ENCODE results near the gene BICC1.

BICC1 gene

DNA sequence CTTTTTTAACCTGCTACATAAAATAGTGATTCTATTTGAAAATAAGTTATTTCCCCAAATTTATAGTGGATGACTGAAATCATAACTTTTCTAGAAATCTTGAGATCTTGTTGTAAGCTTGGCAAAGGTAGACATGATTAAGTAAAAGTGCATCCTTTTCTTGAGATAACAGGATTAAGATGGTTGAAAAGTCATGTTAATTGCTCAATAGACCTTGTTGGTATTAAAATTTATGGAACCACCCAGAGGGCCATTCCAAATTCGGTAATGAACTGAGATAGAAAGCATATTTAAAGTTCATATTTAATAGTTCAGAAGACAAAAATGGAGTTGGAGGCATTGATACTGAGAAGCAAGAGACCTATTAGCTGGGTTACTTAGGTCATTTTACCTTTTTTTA, 139.1 kb downstream of the BICC1 start:
- DNase-seq = no peak

DNA sequence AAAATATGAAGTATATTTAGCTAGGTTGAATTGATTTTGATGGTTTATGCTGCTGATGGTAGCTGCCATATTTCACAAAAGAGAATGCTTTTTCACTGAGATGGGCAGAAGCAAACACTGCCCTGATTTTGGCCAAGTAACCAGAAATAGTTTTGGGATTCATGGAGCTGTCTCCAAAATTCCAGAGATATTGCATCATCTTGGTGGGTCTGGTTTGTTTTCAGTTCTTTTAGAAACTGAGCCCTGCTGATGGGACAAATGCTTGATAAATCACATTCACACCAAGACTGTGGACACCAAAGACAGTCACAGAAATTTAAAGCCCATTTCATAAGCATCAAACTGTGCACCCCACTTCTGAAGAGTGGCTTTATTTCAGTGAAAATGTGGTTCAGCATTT, 140.5 kb downstream of the BICC1 start:
- no peak for DNase-seq

DNA sequence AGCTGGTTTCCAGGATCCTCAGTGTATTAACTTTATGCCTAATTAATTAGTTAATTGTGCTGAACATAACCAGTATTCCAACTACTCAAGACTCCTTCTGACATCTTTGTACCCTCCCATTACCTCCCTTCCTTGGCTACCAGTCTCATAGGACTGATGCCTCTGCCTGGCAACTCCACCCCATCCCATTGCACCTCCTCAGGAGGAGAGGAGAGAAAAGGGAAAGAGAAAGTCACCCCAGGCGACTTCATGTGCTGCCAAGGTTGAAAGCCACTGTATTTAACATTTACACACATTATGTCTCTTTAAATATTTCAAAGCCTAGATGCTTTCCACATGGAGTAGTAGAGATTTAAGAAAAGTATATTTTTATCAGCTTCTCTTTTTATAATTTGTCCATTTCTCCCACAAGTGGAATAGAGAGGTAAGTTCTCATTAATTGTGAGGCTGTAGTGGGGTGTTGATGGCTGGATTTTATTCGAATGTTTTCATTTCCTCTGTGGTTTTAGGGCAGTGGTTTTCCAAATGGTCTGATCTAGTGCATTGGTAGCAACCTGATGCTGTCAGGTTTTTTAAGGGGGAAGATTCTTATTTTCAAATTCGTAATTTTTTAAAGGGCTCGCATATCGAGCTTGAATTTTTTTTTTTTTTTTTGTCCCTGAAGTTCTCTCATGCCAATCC, 148.0 kb downstream of the BICC1 start:
- DNase-seq = no peak

DNA sequence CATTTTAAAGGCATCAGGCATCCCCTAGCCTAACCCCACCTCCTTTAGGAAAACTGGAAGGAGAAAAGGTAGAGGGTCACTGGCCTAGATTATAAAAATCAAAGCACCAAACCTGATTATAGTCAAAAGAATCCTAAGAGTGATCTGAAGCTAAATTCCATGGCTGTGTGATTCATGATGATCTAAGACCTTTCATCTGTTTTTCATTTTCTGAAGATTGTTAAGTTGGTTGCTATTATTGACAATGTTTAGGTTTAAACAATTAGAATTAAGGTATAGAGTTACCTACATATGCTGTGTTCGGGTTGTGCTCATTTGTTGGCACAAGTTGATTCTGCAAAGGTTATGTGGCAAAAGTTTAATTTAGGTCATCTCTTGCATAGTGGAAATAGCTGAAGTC, 148.7 kb downstream of the BICC1 start:
- no peak for DNase-seq

DNA sequence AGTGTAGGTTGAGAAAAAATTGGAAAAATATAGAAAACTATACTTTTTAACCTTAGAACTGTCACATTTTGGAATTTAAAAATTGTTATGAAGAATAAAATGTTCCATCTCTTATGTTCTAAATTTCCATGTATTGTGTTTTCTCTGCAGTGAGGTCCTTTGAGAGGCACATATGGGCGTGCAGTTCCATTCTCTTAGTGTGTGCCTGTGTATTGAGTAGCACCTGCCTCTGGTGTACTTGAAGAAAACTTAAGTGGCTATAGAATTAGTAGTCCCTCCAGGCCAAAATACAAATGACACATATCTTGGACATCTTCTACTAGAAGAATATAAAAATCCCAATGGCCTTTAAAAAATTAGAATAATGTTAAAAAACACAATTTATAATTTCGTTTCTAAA, 149.2 kb downstream of the BICC1 start:
- no peak for DNase-seq

DNA sequence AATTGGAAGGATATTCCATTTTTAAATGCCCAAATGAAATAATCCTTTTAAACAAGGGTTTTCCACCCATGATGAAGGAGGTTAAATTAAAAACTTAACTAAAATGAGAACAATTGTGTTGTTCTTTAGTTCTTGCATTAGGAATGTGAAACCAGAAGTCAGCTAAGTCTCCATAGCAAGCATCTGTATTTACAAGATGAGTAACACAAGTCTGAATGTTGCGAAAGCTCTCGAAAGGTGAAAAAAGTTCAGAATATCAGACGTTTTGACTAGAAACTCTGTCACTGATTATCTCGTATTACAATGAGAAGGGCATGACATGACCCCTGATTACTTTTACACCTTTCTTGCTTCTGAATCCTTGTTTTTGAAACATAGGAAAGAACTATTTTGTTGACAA, 149.6 kb downstream of the BICC1 start:
- DNase-seq = no peak

DNA sequence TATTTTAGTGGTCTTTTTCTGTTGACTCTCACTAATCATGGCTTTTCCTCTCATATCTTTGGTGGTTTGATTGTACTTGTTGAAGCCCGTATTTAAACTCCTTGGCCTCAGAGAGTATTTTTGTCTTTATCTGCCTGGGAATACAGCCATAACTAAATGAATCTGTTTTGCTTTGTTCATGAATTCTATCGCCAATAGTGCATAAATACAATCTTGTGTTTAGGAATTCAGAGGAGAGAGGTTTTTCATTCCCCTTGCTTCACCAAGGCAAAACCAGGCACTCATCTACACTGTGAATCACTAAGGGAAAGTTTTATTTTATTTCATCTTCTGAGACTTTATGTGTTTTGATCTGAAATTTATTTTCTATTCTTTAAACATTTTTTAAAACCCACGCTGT, 152.7 kb downstream of the BICC1 start:
- DNase-seq = no peak

DNA sequence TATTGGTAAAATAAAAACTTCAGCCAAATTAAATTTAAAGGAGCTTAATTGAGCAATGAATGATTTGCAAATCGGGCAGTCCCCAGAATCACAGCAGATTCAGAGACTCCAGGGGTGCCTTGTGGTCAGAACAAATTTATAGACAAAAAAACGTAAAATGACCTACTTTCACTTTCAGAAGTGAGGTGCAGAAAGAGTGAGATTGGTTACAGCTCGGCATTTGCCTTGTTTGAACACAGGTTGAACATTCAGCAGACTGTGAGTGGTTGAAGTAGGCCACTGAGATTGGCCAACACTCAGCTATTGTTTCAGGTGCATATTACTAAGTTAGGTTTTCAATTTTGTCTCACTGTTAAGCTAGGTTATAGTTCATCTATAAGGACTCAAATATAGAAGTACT, 153.4 kb downstream of the BICC1 start:
- DNase-seq = no peak

DNA sequence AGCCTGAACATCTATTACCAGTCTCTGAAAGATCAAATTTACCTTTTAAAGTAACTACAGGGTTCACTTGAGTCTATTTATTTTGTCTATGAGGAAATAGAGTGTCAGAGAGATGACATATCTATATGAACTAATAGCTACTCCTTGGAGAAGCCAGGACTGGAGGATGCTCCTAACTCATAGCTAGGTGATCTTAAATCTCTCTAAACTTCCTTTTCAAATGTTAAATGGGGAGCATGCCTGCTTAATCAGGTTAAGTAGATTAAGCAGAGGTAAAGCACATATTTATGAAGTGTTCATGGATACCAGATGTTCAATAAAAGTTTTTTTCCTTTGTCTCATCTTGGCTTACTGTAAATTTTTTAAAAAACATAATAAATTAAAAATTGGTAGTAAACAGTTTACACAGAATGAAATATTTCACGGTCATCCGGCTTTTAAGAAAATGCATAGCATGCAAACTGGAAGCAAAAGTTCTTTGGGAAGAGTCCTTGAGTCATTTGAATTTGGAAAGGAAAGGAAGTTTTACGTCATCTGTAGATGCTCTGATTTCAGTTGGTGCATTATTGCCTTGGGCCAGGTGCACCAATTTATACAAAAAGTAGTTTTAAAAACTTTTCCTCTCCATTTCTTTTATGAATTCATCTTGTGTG, 155.1 kb downstream of the BICC1 start:
- no peak for DNase-seq

DNA sequence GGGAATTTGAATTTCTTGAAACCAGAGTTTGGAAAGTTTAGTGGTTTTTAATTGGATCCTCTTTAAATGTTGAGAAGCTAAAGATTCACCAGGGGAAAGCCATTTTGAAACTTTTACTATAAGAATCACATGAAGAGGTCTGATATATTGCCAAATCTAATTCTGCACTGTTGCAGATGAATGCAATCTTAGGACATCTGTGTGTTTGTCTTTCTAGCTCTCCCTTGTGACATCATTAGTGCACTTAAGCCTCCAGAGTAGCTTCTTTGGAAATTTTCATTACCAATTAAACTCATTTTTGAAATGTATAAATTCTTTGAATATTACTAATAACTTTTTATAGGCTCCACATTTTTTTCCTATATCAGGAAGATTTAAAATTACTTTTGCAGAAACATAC, 160.2 kb downstream of the BICC1 start:
- DNase-seq = no peak

DNA sequence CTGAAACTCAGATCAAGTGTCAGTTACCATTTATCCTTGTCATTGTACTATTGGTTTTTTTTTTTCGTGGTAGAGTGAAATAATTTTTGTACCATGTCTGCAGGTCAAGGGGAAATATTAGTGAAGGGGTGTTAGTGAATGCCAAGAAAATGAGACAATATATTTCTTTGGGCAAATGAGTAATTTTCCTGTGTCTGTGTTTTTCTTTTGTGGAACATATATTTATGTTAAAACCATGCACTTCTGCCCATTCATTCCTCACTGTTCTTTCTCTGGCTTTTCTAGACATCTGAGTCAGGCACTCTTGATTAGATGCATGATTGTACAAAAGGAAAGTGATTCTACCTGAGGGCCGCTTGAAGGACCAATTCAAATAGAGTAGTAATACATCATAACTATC, 161.6 kb downstream of the BICC1 start:
- DNase-seq = no peak

DNA sequence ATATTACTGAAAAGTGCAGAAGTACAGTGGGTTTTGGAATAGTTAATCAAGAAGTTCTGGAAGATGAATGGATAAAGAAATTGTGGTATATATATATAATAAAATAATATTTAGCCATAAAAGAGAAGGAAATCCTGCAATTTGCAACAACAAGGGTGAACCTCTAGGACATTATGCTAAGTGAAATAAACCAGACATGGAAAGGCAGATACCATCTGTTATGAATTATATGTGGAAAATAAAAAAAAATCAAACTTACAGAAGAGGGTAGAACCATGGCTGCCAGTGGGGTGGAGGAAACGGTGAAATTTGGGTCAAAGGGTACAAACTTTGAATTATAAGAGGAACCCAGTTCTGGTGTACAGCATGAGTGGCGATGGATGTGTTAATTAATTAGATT, 162.6 kb downstream of the BICC1 start:
- DNase-seq = no peak

DNA sequence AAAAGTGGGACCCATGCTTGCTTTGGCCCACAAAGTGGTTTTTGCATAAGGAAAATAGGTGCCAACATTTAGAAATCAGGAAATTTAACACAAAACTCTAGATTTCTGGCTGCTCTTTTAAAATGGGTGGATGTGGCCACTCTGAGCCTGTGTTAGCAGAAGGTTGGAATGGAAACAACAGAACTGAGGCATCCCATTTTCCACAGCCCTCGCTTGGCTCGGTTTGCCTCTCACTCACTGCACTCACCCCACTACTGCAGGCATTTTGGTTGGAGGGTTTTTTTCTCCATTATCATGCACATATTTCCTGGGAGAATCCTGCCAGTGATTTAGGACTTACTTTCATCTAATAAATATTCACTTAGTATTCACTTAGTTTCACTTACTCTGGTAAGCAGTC, 178.9 kb downstream of the BICC1 start:
- no peak for DNase-seq

DNA sequence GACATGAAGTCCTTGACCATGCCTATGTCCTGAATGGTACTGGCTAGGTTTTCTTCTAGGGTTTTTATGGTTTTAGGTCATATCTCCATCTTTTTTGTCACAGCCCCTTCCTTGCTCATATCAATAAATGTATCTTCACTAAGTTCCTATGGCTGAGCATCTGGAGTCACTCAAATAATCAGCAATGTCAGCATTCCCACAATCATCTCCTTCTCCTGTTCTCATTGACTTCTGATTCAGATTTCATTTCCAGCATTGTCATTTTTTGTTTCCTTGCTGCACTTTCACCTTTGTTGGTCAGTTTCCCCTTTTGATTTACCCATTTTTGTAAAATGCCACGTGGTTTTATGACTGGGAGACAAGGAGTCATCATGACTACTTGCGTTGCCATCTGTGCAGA, 181.2 kb downstream of the BICC1 start:
- no peak for DNase-seq

DNA sequence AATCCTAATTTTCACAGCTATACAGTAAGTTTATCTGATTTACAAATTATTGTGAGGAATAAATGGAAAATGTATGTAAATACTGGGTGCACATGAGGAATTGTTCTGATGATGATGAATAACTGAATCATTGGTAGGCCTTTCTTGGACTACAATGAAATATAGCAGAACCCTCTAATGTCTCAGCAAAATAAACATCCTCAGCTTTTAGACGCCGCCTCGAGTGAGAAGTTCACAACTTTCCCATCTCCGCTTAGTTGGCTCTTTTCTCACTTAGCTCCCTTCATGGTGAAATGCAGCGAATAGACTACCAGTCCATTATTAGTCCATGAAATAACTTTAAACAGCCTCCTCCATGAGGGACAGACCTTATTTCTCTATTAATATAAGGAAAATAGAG, 182.3 kb downstream of the BICC1 start:
- no peak for DNase-seq

DNA sequence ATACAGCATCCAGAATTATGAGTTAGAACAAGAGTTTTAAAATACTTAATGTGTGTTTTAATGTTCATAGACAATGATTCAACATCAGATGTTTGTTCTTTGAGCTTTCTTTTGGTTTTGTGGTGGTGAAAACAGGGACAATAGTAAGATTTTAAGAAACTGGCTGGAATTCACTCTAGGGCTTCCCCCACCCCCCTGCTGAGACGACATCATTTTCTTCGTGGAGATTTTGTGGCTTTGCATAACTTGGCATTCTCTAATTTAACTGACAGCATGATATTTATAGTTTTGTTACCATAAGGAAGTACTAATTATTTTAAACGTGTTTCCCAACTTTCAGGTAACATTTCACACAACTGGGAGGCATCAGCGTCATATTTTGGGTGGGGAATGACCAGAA, 184.1 kb downstream of the BICC1 start:
- DNase-seq = no peak

DNA sequence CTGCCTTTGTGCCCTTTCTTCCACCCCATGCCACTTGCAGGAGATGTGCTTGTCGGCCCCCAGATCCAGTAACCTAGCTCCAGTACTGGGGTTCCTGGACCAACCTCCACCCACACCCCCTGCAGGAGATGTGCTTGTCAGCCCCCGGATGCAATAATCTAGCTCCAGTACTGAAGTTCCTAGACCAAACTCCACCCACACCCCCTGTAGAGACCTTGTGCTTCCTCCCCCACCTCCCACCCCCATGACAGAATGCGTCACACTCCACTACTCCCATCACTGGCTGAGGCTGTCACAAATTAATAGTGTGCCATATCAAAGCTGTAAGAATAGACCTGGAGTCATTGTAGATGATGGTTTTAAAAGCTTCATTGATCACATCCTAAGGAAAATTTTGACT, 185.0 kb downstream of the BICC1 start:
- DNase-seq = no peak

DNA sequence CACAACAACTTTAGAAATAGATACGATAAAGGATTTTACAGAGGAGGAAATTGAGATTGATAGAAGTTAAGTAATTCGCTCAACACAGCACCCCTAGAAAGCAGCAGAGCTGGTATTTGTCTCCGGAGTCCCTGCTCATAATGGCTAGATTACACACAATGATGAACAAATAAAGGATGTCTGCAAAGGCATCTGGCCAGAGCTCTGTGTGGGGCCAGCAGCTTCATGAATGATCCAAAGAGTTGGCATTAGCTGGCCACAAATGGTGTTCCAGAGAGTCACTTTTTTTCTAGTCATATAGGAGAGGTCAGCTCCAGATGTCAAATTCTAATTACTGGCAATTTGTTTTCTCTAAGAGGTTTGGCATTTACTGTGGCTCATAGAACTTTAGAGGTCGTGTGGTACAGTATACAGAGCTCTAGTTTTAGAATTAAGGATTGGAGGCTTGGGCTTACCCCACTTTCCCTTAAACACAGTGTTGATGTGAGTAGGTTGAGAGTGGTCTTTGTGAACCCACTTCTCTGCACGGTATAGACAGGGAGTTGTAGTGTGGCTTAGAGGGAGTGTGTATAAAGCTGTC, 186.2 kb downstream of the BICC1 start:
- DNase-seq = no peak

DNA sequence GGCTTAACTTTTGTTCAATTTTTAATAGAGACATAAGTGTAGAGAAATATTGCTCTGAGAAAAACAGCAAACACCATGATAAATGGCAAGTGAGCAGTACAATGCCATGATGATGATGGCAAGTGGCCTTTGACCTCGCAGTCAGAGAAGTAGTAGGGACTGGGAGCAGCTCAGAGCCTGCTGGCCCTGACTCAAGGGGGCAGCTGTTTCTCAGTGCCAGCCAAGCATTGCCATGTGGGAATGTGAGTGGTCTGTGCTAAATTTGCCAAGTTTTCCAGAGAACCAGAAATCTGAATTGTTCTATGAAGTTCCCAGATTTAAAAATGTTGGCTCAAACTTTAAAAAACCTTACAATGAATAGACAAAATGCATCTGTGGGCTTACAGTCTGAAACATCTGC, 187.9 kb downstream of the BICC1 start:
- no peak for DNase-seq

DNA sequence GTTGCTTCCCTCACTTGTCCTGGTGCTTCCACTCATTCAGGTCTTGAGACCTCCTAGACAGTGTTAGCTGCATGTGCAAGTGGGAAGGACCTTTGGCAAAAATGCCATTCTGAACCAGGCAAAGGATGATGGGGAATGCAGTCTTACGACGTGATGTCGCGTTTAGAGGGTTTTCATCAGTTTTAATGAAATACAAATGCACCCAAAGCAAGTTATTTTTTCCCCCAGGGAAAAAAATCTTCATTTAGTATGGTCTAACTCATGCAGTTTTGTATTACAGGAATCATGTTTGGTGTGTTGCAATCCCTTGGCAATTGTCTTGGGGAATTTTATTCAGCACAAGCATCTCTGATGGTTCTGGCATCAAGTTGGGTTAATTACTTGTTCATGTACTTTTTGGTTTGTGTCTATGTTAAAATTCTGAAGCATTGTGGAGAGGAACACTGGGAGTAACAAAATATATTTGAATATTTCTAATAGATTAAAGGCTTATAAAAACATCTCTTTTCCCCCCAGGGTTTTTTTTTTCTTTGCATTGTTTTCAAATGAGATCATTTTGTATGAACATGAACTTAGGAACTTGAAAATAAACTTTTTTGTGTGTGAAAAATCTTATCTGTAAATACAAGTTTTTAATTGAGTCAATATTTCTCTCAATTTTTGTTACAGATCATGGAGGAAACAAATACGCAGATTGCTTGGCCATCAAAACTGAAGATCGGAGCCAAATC, 188.9 kb downstream of the BICC1 start:
- DNase-seq = no peak

DNA sequence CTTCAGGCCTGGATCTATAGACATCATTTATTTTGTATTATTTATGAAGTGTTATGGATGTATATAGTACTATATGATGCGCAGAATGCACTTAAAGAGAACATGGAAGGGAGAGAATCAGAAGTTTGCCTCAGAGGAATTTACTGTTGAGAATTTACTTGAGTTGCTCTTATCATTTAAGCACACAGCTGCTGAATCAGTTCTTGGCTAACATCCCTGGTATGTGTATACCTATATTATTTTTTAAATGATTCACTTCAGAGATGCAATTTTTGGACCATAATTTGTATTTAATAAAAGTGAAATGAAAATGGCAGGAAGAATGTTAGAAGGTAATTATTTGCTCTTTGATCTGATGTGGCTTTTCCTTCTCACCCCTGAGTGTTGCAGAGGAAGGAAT, 191.6 kb downstream of the BICC1 start:
- no peak for DNase-seq

DNA sequence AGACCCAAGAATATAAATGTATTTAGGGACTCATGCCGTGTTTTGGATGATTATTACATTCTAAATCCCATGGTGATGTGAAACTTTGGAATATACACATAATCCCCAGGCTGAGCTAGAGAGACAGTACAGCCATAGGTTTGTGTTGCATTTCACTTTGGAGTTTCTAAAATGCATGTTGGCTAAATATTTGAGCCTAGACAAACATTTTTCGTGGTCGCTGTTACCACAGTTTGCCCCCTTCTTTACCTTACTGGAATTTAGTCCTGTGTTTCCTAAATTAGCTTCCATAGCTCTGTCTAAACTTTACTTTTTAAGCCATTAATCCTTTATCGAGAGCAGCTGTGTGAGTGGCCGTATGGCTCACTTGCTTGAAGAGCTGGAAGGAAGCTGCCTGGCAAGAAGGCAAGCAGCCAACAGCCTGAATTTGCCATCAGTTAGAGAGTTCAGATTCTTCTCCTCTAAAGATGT, 192.0 kb downstream of the BICC1 start:
- DNase-seq = no peak

DNA sequence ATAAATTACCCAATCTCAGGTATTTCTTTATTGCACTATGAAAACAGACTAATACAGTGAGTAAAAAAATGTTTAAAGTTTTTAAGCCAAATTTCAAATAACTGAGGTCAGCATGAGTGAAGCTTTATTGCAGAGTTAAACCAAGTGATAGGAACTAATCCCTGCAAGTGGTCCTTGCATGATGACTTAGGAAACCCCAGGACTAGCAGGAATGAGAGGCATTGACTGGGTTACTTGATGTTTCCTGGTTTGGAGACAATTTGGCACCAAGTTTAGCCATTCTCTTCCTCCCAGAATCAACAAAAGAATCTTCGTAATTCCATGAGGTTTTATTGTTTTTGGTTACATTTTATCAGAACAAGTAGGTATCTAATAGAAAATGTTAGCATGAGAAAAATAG, 194.2 kb downstream of the BICC1 start:
- no peak for DNase-seq

DNA sequence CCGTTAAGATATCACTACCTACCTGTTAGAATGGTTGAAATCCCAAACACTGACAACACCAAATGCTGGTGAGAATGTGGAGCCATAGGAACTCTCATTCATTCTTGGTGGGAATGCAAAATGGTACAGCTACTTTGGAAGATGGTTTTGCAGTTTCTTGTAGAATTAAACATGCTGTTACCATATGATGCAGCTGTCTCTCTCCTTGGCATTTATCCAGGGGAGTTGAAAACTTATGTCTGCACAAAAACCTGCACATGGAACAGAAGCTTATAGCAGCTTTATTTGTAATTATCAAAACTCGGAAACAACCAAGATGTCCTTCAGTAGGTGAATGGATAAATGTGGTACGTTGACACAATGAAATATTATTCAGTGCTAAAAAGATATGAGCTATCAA, 199.5 kb downstream of the BICC1 start:
- DNase-seq = no peak

Data from CD4-positive, alpha-beta T cell treated with Interleukin-6 for 4 hours (primary cell).